H1 (cell line): ENCODE data around the gene CTIF. TPM values are rescaled to one million over a fixed set of nuclear protein-coding genes. Genes with fewer than 3 reads are reported as not detected.
A peak's percentile ranks its signal among the peaks of the same experiment; 100 is the strongest.

Source experiments
- CTCF ChIA-PET: fragments of 300-600 bp; sonication (Branson Sonifier 250); formaldehyde crosslinking; loops from one replicate; lab custom pipeline; 2021; ENCODE audit not compliant: partially characterized antibody; lab: Charles Lee
- POLR2A ChIA-PET: fragments of 300-600 bp; sonication (Branson Sonifier 250); formaldehyde crosslinking; loops from one replicate; lab custom pipeline; 2021; ENCODE audit warnings: inconsistent platforms; ENCODE audit not compliant: partially characterized antibody; lab: Charles Lee
- DNase-seq, 2 experiments: peaks; one replicate each; pipeline versions ENCODE4 v3.0.0 to v3.0.0-alpha.2; 2010 to 2022; ENCODE audit warnings: low spot score in 2 of 2, low read depth in 1 of 2, mixed read lengths in 1 of 2
- FAIRE-seq: peaks from 2 replicates; lab custom pipeline; 2011; peaks lifted over from hg19 to GRCh38; lab: Jason Lieb, UNC
- H2AFZ ChIP-seq: 2 replicates; pipeline ENCODE4 v1.8.1; 2012; ENCODE audit warnings: low read length, inconsistent platforms
- H2AK5ac ChIP-seq: 2 replicates; pipeline ENCODE4 v1.6.1; 2013; ENCODE audit warnings: low read depth, low read length
- H2BK120ac ChIP-seq: replicated peaks from 2 replicates; pipeline ENCODE3; 2013; ENCODE audit warnings: low read depth, low read length, inconsistent platforms
- H2BK12ac ChIP-seq: 2 replicates; pipeline ENCODE4 v1.6.1; 2013; ENCODE audit warnings: low read depth, low read length
- H2BK15ac ChIP-seq: 2 replicates; pipeline ENCODE4 v1.6.1; 2013; ENCODE audit warnings: low read length
- H2BK20ac ChIP-seq: 2 replicates; pipeline ENCODE4 v1.6.1; 2013; ENCODE audit warnings: low read length
- H2BK5ac ChIP-seq: 2 replicates; pipeline ENCODE4 v1.6.1; 2013; ENCODE audit warnings: low read depth, low read length
- H3K14ac ChIP-seq: 2 replicates; pipeline ENCODE4 v1.6.1; 2013; ENCODE audit warnings: inconsistent platforms; ENCODE audit not compliant: insufficient read length
- H3K18ac ChIP-seq: 2 replicates; pipeline ENCODE4 v1.6.1; 2013; ENCODE audit warnings: low read length; ENCODE audit errors: extremely low read depth
- H3K23ac ChIP-seq: 2 replicates; pipeline ENCODE4 v1.6.1; 2013; ENCODE audit warnings: inconsistent platforms; ENCODE audit not compliant: insufficient read length
- H3K23me2 ChIP-seq: 2 replicates; pipeline ENCODE4 v1.6.1; 2013; ENCODE audit warnings: low read depth, low read length
- H3K27ac ChIP-seq: 2 replicates; pipeline ENCODE4 v1.6.1; 2011; ENCODE audit warnings: low read depth, low read length, inconsistent platforms
- H3K27me3 ChIP-seq, 4 experiments: replicated peaks in 1 of 4; 1 replicate in 1 of 4; 2 replicates in 3 of 4; pipeline versions ENCODE4 v1.6.1 to v1.8.1; 2011 to 2013; ENCODE audit warnings: low read length in 3 of 4, mild to moderate bottlenecking in 3 of 4, inconsistent platforms in 2 of 4, mixed read lengths in 2 of 4, moderate library complexity in 1 of 4; ENCODE audit not compliant: control insufficient read depth in 3 of 4, insufficient read depth in 3 of 4; ENCODE audit errors: extremely low read depth in 1 of 4
- H3K36me3 ChIP-seq, 4 experiments: 2 replicates each; pipeline versions ENCODE4 v1.6.1 to v1.8.1; 2011 to 2013; ENCODE audit warnings: mild to moderate bottlenecking in 4 of 4, low read length in 3 of 4, moderate library complexity in 2 of 4, control low read depth in 1 of 4, inconsistent platforms in 1 of 4; ENCODE audit not compliant: insufficient read depth in 4 of 4, control insufficient read depth in 2 of 4
- H3K4ac ChIP-seq: replicated peaks from 2 replicates; pipeline ENCODE3; 2013; ENCODE audit warnings: low read length, low read depth, mixed read lengths, inconsistent platforms; ENCODE audit not compliant: insufficient read length
- H3K4me1 ChIP-seq, 4 experiments: replicated peaks in 1 of 4; 1 replicate in 1 of 4; 2 replicates in 3 of 4; pipeline versions ENCODE4 v1.6.1 to v1.8.1; 2011 to 2013; ENCODE audit warnings: low read length in 3 of 4, inconsistent platforms in 2 of 4, mixed read lengths in 1 of 4; ENCODE audit not compliant: insufficient read depth in 4 of 4, control insufficient read depth in 3 of 4
- H3K4me2 ChIP-seq, 2 experiments: 2 replicates each; pipeline versions ENCODE4 v1.6.1 to v1.8.1; 2011 to 2013; ENCODE audit warnings: low read depth in 2 of 2, low read length in 2 of 2, control low read depth in 1 of 2, inconsistent platforms in 1 of 2, mild to moderate bottlenecking in 1 of 2; ENCODE audit not compliant: insufficient read depth in 1 of 2
- H3K4me3 ChIP-seq, 4 experiments: fragments of 200-600, 300-600 bp in 1 of 4; sonication (generic), shearing (Covaris generic), sonication (Bioruptor Twin) in 1 of 4; 2 replicates each; pipeline versions ENCODE4 v1.5.1 to v1.8.1; 2011 to 2016; ENCODE audit warnings: low read length in 4 of 4, low read depth in 3 of 4, control low read depth in 2 of 4, inconsistent platforms in 2 of 4, mild to moderate bottlenecking in 2 of 4, mixed read lengths in 1 of 4, moderate library complexity in 1 of 4; ENCODE audit not compliant: insufficient read depth in 2 of 4; ENCODE audit errors: extremely low read depth in 1 of 4
- H3K56ac ChIP-seq: replicated peaks from 2 replicates; pipeline ENCODE3; 2013; ENCODE audit warnings: low read depth, mild to moderate bottlenecking, mixed read lengths, low read length, inconsistent platforms; ENCODE audit not compliant: insufficient read length
- H3K79me1 ChIP-seq: 2 replicates; pipeline ENCODE4 v1.6.1; 2013; ENCODE audit warnings: low read depth, low read length, control low read depth
- H3K79me2 ChIP-seq, 2 experiments: 2 replicates each; pipeline versions ENCODE4 v1.6.1 to v1.8.1; 2012 to 2013; ENCODE audit warnings: low read length in 2 of 2, mild to moderate bottlenecking in 2 of 2, inconsistent platforms in 1 of 2; ENCODE audit not compliant: insufficient read depth in 2 of 2, control insufficient read depth in 1 of 2
- H3K9ac ChIP-seq, 4 experiments: replicated peaks in 1 of 4; 1 replicate in 1 of 4; 2 replicates in 3 of 4; pipeline versions ENCODE4 v1.6.1 to v1.8.1; 2011 to 2013; ENCODE audit warnings: low read depth in 3 of 4, low read length in 3 of 4, control low read depth in 2 of 4, mild to moderate bottlenecking in 2 of 4, moderate library complexity in 2 of 4, inconsistent platforms in 1 of 4; ENCODE audit errors: extremely low read depth in 1 of 4
- H3K9me3 ChIP-seq, 2 experiments: 2 replicates each; pipeline versions ENCODE4 v1.6.1 to v1.8.1; 2012 to 2013; ENCODE audit warnings: mild to moderate bottlenecking in 2 of 2, moderate library complexity in 2 of 2, control low read depth in 1 of 2, inconsistent platforms in 1 of 2, low read depth in 1 of 2, low read length in 1 of 2, mixed read lengths in 1 of 2; ENCODE audit not compliant: insufficient read depth in 2 of 2
- H4K20me1 ChIP-seq, 2 experiments: replicated peaks in 1 of 2; 2 replicates each; pipeline versions ENCODE3 to v1.8.1; 2011 to 2013; ENCODE audit warnings: inconsistent platforms in 2 of 2, low read length in 2 of 2, mild to moderate bottlenecking in 1 of 2; ENCODE audit not compliant: insufficient read depth in 2 of 2, control insufficient read depth in 1 of 2
- H4K5ac ChIP-seq: 2 replicates; pipeline ENCODE4 v1.6.1; 2013; ENCODE audit warnings: low read length, low read depth, mixed read lengths, inconsistent platforms; ENCODE audit not compliant: insufficient read length
- H4K8ac ChIP-seq: 2 replicates; pipeline ENCODE4 v1.8.0; 2013; ENCODE audit warnings: mild to moderate bottlenecking, moderate library complexity, low read length, inconsistent platforms; ENCODE audit not compliant: insufficient read depth; ENCODE audit errors: extremely low read depth
- H4K91ac ChIP-seq: replicated peaks from 2 replicates; pipeline ENCODE3; 2013; ENCODE audit warnings: low read length, mixed read lengths, inconsistent platforms; ENCODE audit not compliant: insufficient read length
- ZNF274 ChIP-seq: IDR thresholded peaks from 2 replicates; pipeline ENCODE4 v1.7.0; 2012; ENCODE audit warnings: low read length, borderline replicate concordance; ENCODE audit errors: extremely low read depth
- WGBS, 2 experiments: shearing (Covaris generic) in 1 of 2; methylation state at CpG; one replicate each; pipeline versions ENCODE4 v1.1.6 to v1.1.7; 2013 to 2015; ENCODE audit warnings: low lambda C conversion rate in 2 of 2, mixed read lengths in 2 of 2, inconsistent platforms in 1 of 2, low coverage in 1 of 2, missing lambda C conversion rate in 1 of 2; ENCODE audit not compliant: insufficient replicate concordance in 2 of 2, insufficient coverage in 1 of 2, insufficient read length in 1 of 2; ENCODE audit errors: extremely low coverage in 1 of 2, missing lambda C conversion rate in 1 of 2; 5-methylcytosine and 5-hydroxymethylcytosine counted together
- polyA plus RNA-seq, 7 experiments: library from polyadenylated mRNA; depleted of rRNA in 3 of 7; stranded (reverse) in 5 of 7; unstranded in 2 of 7; fragments of >200 nt in 5 of 7; fragments of 200-250 nt in 2 of 7; gene quantifications; 1 replicate in 5 of 7; 2 replicates in 1 of 7; 4 replicates in 1 of 7; pipeline versions ENCODE4 v1.2.1 to v1.2.3, GENCODE V29; 2011 to 2013; ENCODE audit warnings: missing spikeins in 2 of 7, mixed read lengths in 2 of 7
- total RNA-seq: library from RNA; stranded (reverse); fragmentation: NEBNext Ultra II Directional; extraction: Animal tissue kit (Norgen Biotek cat#: 25700); gene quantifications from 2 replicates; pipeline ENCODE4 v1.2.1, GENCODE V29; 2021

The CTIF gene
- total and polyA plus RNA-seq, 2 of the 8 experiments (the other 6 are each of a cell fraction or from before 2014, with no cell fraction given) = 9.0 to 17.8 TPM

DNA sequence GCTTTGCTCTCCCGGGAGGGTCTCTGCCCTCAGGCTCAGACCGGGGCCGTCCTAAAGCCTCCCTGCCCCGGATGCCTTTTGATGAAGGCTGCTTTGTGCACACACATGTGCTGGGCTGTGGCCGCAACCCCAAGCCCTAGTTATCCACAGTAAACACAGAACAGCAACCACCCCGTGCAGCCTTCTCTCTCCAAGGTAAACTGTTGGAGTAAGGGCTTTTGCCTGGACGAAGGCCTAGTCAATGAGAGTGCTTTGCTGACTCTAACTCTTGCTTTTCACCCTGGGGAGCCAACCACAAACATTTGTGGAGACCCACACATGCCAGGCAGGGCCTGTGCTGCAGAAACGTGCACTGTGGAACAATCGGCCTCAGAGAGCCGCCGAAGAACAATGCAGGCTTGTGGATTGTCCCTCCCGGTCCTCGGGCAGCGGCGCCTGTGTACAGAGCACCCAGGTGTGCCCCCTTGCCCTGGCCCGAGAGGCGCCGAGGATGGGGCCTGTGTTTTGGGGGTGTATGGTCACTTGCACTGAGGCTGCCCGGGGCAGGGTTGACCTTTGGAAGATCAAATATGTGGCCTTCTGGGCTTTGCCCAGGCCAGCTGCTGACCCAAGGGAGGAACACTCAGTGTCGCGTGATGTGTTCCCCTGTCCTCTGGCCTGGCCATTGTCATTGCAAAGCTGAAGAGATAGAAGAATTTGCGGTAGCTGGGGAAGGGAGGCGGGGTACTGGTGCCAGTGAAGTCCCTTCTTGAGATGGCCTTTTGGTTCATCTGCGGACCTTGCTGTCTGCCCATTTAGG lies 37.0 kb downstream of the CTIF start:
- FAIRE-seq = no peak
- DNase-seq = no peak
- TF ChIP-seq ZNF274 = no peak

More for the DNA sequence above, 37.0 kb downstream of the CTIF start:
- Histone ChIP-seq H3K14ac (no peak overlapping the region), H2BK5ac (peak overlapping the region; percentile 18; the same call in 1 of the 2 replicates), H2BK15ac (no peak overlapping the region), H3K4me2 (no peak overlapping the region), H3K9ac (no peak overlapping the region), H2AK5ac (no peak overlapping the region), H4K8ac (no peak overlapping the region), H3K18ac (no peak overlapping the region; the same call in 1 of the 2 replicates), H3K79me2 (peaks cover 0 to 7% of the 10 kb centered on the region in 2 experiments; a peak in 1 of 4 replicates), H3K4ac (no peak overlapping the region), H4K5ac (no peak overlapping the region), H2BK12ac (0 out of 2 replicates have a peak overlapping the region, but pooled peaks have one; percentile 17), H2BK120ac (no peak overlapping the region), H3K23me2 (no peaks in the 10 kb centered on the region), H3K56ac (no peak overlapping the region), H4K91ac (no peak overlapping the region), H2AFZ (no peak overlapping the region), H4K20me1 (peaks cover 4 to 7% of the 10 kb centered on the region in 2 experiments), H3K9me3 (0 out of 4 replicates have a peak, but pooled peaks cover 0 to 5% of the 10 kb centered on the region in 2 experiments), H3K79me1 (peaks cover 3% of the 10 kb centered on the region; the same call in 1 of the 2 replicates), H3K4me1 (peaks cover 3 to 11% (median 6%) of the 10 kb centered on the region in 4 experiments; a peak in 6 of 7 replicates), H3K4me3 (no peak overlapping the region), H3K27me3 (no peaks in the 10 kb centered on the region), H3K36me3 (no peaks in the 10 kb centered on the region; a peak in 1 of 8 replicates), H2BK20ac (no peak overlapping the region), H3K23ac (no peak overlapping the region), H3K27ac (no peak overlapping the region)
- POLR2A ChIA-PET = interaction anchor here (0.8 kb wide), 1 partner anchor 13 kb away, joined by 3 read pairs; no protein-coding TSS in a partner anchor
- CTCF ChIA-PET = interaction anchor here (0.6 to 2.6 kb wide), 3 partner anchors 11 to 24 kb away, joined by 3 to 7 read pairs (median 4); no protein-coding TSS in a partner anchor
- 87% methylated on average over 24 of the region's 24 CpGs; no CpG with 5 or more reads in 1 of the 2 experiments for WGBS, 2 experiments
